GM12872 (cell line): ENCODE measurements around the gene TUBA8.

Experiments
- CTCF ChIP-seq: IDR thresholded peaks from 3 replicates; pipeline ENCODE4 v1.5.1; 2011; ENCODE audit warnings: low read depth, mild to moderate bottlenecking, low read length, moderate library complexity; ENCODE audit not compliant: insufficient read depth

TUBA8 gene

GRCh38 chr22:18144105-18144504 lies 33.5 kb downstream of the TUBA8 start:
- no peak for TF ChIP-seq CTCF

GRCh38 chr22:18145676-18146388 lies 35.2 kb downstream of the TUBA8 start:
- TF ChIP-seq CTCF: no peak

- no peak for TF ChIP-seq CTCF
Observed at GRCh38 chr22:18146389-18146753, 35.8 kb downstream of the TUBA8 start.

- TF ChIP-seq CTCF: no peak
Observed at GRCh38 chr22:18147791-18148190, 37.2 kb downstream of the TUBA8 start.

- TF ChIP-seq CTCF: no peak
Observed at GRCh38 chr22:18148293-18148965, 37.8 kb downstream of the TUBA8 start.

GRCh38 chr22:18152519-18152918 lies 41.9 kb downstream of the TUBA8 start:
- no peak for TF ChIP-seq CTCF

GRCh38 chr22:18154821-18155390 lies 44.3 kb downstream of the TUBA8 start:
- no peak for TF ChIP-seq CTCF
